NCI-H226 (cell line): ENCODE results near the gene ZNF878.

Experiments used
- DNase-seq: peaks from one replicate; pipeline ENCODE4 v3.0.0-alpha.2; 2015

The ZNF878 gene

GRCh38 chr19:12034620-12035019, 18.1 kb downstream of the ZNF878 start:
- no peak for DNase-seq

GRCh38 chr19:12034198-12034597, 18.6 kb downstream of the ZNF878 start:
- DNase-seq = no peak

GRCh38 chr19:12015753-12016116, 37.0 kb downstream of the ZNF878 start:
- DNase-seq = peak; percentile 2

GRCh38 chr19:12015015-12015752, 37.6 kb downstream of the ZNF878 start:
- no peak for DNase-seq

- no peak for DNase-seq
Measured at GRCh38 chr19:12000152-12000981, 52.4 kb downstream of the ZNF878 start.

- peak; percentile 64 for DNase-seq
Measured at GRCh38 chr19:11995174-11995573, 57.6 kb downstream of the ZNF878 start.
